HCT116 (cell line): ENCODE measurements around the gene STIM2. TPM values are rescaled to one million over a fixed set of nuclear protein-coding genes. Genes with fewer than 3 reads are reported as not detected.

Experiments used
- ATAC-seq: fragments of 200-7000 bp; cut with Tn5 transposase; 2 replicates; pipeline ENCODE4 v1.9.1; 2020; ENCODE audit warnings: mild to moderate bottlenecking, moderate library complexity
- BruUV-seq: library from RNA; stranded (reverse); fragments of 400-500 nt; replicated peaks from 2 replicates; lab custom pipeline; 2021; lab: Mats Ljungman, UMichigan
- CTCF ChIA-PET: fragments of 300-600 bp; sonication (Branson Sonifier 250); formaldehyde crosslinking; loops from one replicate; lab custom pipeline; 2021; ENCODE audit warnings: antibody characterized with exemption; lab: Charles Lee
- POLR2A ChIA-PET: fragments of 300-600, 350-600 bp; sonication (Branson Sonifier 250); formaldehyde crosslinking; loops from one replicate; lab custom pipeline; 2021; ENCODE audit warnings: antibody characterized with exemption; lab: Charles Lee
- RAD21 ChIA-PET, 2 experiments: fragments of 300-600 bp; sonication (Branson Sonifier 250); formaldehyde crosslinking; loops; one replicate each; lab custom pipeline; 2023; ENCODE audit warnings: low total read pairs in 2 of 2; ENCODE audit not compliant: uncharacterized antibody in 2 of 2, unreplicated experiment in 2 of 2, low non-redundant PET in 1 of 2; lab: Charles Lee
- DNase-seq: peaks from one replicate; pipeline ENCODE4 v3.0.0-alpha.2; 2010; ENCODE audit warnings: low read depth, low spot score
- H2AFZ ChIP-seq: fragments of 200-600 bp; shearing (Covaris generic), sonication (generic); 2 replicates; pipeline ENCODE4 v1.6.1; 2017; ENCODE audit warnings: low read depth, mixed run types, mixed read lengths, antibody characterized with exemption, low read length; ENCODE audit not compliant: poor library complexity, severe bottlenecking
- H3K27ac ChIP-seq: 2 replicates; pipeline ENCODE4 v1.5.1; 2012; ENCODE audit warnings: low read depth, low read length
- H3K27me3 ChIP-seq: fragments of 200-600 bp; sonication (generic); 2 replicates; pipeline ENCODE4 v1.6.1; 2016; ENCODE audit warnings: mixed run types, low read length, mixed read lengths; ENCODE audit not compliant: insufficient read depth
- H3K36me3 ChIP-seq, 2 experiments: fragments of 200-500 bp in 1 of 2; fragments of 200-600 bp in 1 of 2; sonication (Bioruptor generic) in 1 of 2; sonication (generic) in 1 of 2; 2 replicates each; pipeline versions ENCODE4 v1.5.1 to v1.6.1; 2014 to 2016; ENCODE audit warnings: low read length in 2 of 2, inconsistent platforms in 1 of 2, mixed read lengths in 1 of 2, mixed run types in 1 of 2; ENCODE audit not compliant: insufficient read depth in 2 of 2, control insufficient read depth in 1 of 2
- H3K4me1 ChIP-seq, 2 experiments: fragments of 200-600 bp in 1 of 2; sonication (generic) in 1 of 2; 2 replicates each; pipeline versions ENCODE4 v1.5.1 to v1.6.1; 2012 to 2017; ENCODE audit warnings: low read length in 2 of 2, inconsistent platforms in 1 of 2, mild to moderate bottlenecking in 1 of 2, mixed read lengths in 1 of 2, mixed run types in 1 of 2, moderate library complexity in 1 of 2; ENCODE audit not compliant: insufficient read depth in 2 of 2, control insufficient read depth in 1 of 2
- H3K4me2 ChIP-seq: fragments of 200-600 bp; sonication (generic); 2 replicates; pipeline ENCODE4 v1.6.1; 2017; ENCODE audit warnings: mixed run types, low read length, mixed read lengths
- H3K4me3 ChIP-seq, 2 experiments: fragments of 200-600 bp in 1 of 2; sonication (generic) in 1 of 2; replicated peaks in 1 of 2; 2 replicates each; pipeline ENCODE4 v1.5.1; 2011 to 2016; ENCODE audit warnings: low read length in 2 of 2, control low read depth in 1 of 2, low read depth in 1 of 2, mild to moderate bottlenecking in 1 of 2, mixed read lengths in 1 of 2, mixed run types in 1 of 2
- H3K79me2 ChIP-seq: fragments of 200-600 bp; sonication (generic); 2 replicates; pipeline ENCODE4 v1.6.1; 2017; ENCODE audit warnings: mild to moderate bottlenecking, mixed run types, low read length, moderate library complexity, mixed read lengths; ENCODE audit not compliant: insufficient read depth
- H3K9ac ChIP-seq: fragments of 200-600 bp; sonication (generic); 2 replicates; pipeline ENCODE4 v1.6.1; 2016; ENCODE audit warnings: low read length, mixed read lengths
- H3K9me2 ChIP-seq: fragments of 200-600 bp; sonication (generic), shearing (Covaris generic); 2 replicates; pipeline ENCODE4 v1.6.1; 2017; ENCODE audit warnings: mixed run types, mild to moderate bottlenecking, moderate library complexity; ENCODE audit not compliant: insufficient read depth
- H3K9me3 ChIP-seq, 2 experiments: fragments of 200-500 bp in 1 of 2; fragments of 200-600 bp in 1 of 2; sonication (Bioruptor generic) in 1 of 2; sonication (generic) in 1 of 2; 2 replicates each; pipeline ENCODE4 v1.6.1; 2014 to 2017; ENCODE audit warnings: low read length in 2 of 2, mixed read lengths in 2 of 2, inconsistent platforms in 1 of 2, low read depth in 1 of 2, mild to moderate bottlenecking in 1 of 2, mixed run types in 1 of 2, moderate library complexity in 1 of 2; ENCODE audit not compliant: control insufficient read depth in 1 of 2, insufficient read depth in 1 of 2
- H4K20me1 ChIP-seq: fragments of 200-600 bp; sonication (generic), shearing (Covaris generic); 2 replicates; pipeline ENCODE4 v1.6.1; 2017; ENCODE audit warnings: mixed run types, mild to moderate bottlenecking, moderate library complexity; ENCODE audit not compliant: insufficient read depth
- EGR1 ChIP-seq: IDR thresholded peaks from 2 replicates; pipeline ENCODE4 v1.6.1; 2012; ENCODE audit warnings: low read depth
- ELF1 ChIP-seq: IDR thresholded peaks from 2 replicates; pipeline ENCODE4 v1.6.1; 2012; ENCODE audit warnings: low read depth, borderline replicate concordance
- EZH2 ChIP-seq: fragments of 200-600 bp; sonication (generic); IDR thresholded peaks from 2 replicates; pipeline ENCODE4 v1.6.1; 2017; ENCODE audit warnings: antibody characterized with exemption, mixed run types
- EZH2phosphoT487 ChIP-seq: fragments of 200-600 bp; IDR thresholded peaks from 2 replicates; pipeline ENCODE4 v1.6.1; 2018; ENCODE audit warnings: antibody characterized with exemption, borderline replicate concordance
- JUND ChIP-seq: IDR thresholded peaks from 2 replicates; pipeline ENCODE4 v1.6.1; 2012
- MAX ChIP-seq: IDR thresholded peaks from 2 replicates; pipeline ENCODE4 v1.6.1; 2012
- SP1 ChIP-seq: IDR thresholded peaks from 2 replicates; pipeline ENCODE4 v1.6.1; 2012; ENCODE audit warnings: low read depth
- SRF ChIP-seq: IDR thresholded peaks from 2 replicates; pipeline ENCODE4 v1.6.1; 2012; ENCODE audit warnings: low read depth
- TCF7L2 ChIP-seq: IDR thresholded peaks from 2 replicates; pipeline ENCODE4 v1.7.0; 2011; ENCODE audit warnings: borderline replicate concordance, inconsistent platforms; ENCODE audit not compliant: insufficient read depth, insufficient read length; ENCODE audit errors: extremely low read depth
- YY1 ChIP-seq: IDR thresholded peaks from 2 replicates; pipeline ENCODE4 v1.6.1; 2011; ENCODE audit warnings: low read length, low read depth, moderate library complexity, mild to moderate bottlenecking; ENCODE audit not compliant: insufficient replicate concordance; ENCODE audit errors: extremely low read depth
- ZFX ChIP-seq: fragments of 450-650 bp; IDR thresholded peaks from 2 replicates; pipeline ENCODE4 v1.6.1; 2017
- ZNF274 ChIP-seq: fragments of 200-500 bp; sonication (Bioruptor generic); IDR thresholded peaks from 2 replicates; pipeline ENCODE4 v1.6.1; 2014; ENCODE audit warnings: mild to moderate bottlenecking, low read depth, low read length, inconsistent platforms
- intact Hi-C: fragments of 100-400 bp; cut with micrococcal nuclease; formaldehyde crosslinking; loops from 2 replicates; pipeline ENCODE4 v1.10.0; 2022
- total RNA-seq: library from RNA; stranded (reverse); gene quantifications from one replicate; pipeline ENCODE4 v1.2.1, GENCODE V29; 2021; ENCODE audit not compliant: unreplicated experiment
- TF ChIP-seq, protein P1 (sequence below): IDR thresholded peaks from 2 replicates; pipeline ENCODE4 v1.6.1; 2012
- TF ChIP-seq, protein P2 (sequence below): IDR thresholded peaks from 2 replicates; pipeline ENCODE4 v1.6.1; 2012; ENCODE audit warnings: low read depth
- TF ChIP-seq, protein P3 (sequence below), 3 experiments: fragments of 200-600 bp in 1 of 3; sonication (generic) in 1 of 3; IDR thresholded peaks in 2 of 3; conservative IDR thresholded peaks in 1 of 3; 2 replicates each; pipeline ENCODE4 v1.5.1; 2012 to 2017; ENCODE audit warnings: low read depth in 2 of 3, low read length in 2 of 3, antibody characterized with exemption in 1 of 3, borderline replicate concordance in 1 of 3, control low read depth in 1 of 3, mild to moderate bottlenecking in 1 of 3, mixed read lengths in 1 of 3, mixed run types in 1 of 3, moderate library complexity in 1 of 3; ENCODE audit not compliant: insufficient read depth in 1 of 3

The STIM2 gene
- total RNA-seq, 1 experiment from 2014 or later, result 65.9 TPM

DNA sequence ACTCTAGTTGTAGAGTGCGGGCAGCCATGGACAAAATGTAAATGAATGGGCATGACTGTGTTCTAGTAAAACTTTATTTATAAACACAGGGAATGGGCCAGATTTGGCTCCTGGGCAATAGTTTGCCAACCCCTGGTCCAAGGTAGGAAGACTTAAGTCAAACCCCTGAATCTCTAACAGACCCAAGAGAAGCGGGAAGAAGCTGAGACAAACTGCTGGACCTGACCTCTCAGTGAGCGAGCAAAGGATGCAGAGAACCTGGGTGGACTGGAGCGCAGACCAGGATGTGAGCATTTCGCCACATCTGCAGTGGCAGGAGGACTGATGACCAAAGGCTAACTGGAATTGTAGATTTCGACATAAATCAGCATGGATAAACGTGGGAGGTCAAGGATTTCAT, 201.6 kb downstream of the STIM2 start:
- intact Hi-C loops, result no loop called here
- BruUV-seq, result no TSS peak

GRCh38 chr4:27066591-27066990, 205.9 kb downstream of the STIM2 start:
- no peak for DNase-seq
- Histone ChIP-seq H3K9ac (no peak overlapping the region), H3K36me3 (no peaks in the 10 kb centered on the region), H3K4me2 (no peak overlapping the region), H3K27ac (no peak overlapping the region), H3K27me3 (no peaks in the 10 kb centered on the region), H4K20me1 (no peaks in the 10 kb centered on the region), H3K4me3 (no peak overlapping the region), H3K4me1 (no peaks in the 10 kb centered on the region), H3K9me2 (no peaks in the 10 kb centered on the region), H3K9me3 (no peaks in the 10 kb centered on the region), H3K79me2 (no peaks in the 10 kb centered on the region), H2AFZ (no peak overlapping the region)
- CTCF ChIA-PET, result no interaction called here
- no TSS peak for BruUV-seq
- RAD21 ChIA-PET, result no interaction called here
- intact Hi-C loops, result no loop called here
- POLR2A ChIA-PET, result no interaction called here
- ATAC-seq, result no peak
- TF ChIP-seq TCF7L2 (no peak), MAX (no peak), ELF1 (no peak), EGR1 (no peak), SP1 (no peak), SRF (no peak), ZNF274 (no peak), YY1 (no peak), EZH2phosphoT487 (no peak), ZFX (no peak)
- TF ChIP-seq, protein P1, sequence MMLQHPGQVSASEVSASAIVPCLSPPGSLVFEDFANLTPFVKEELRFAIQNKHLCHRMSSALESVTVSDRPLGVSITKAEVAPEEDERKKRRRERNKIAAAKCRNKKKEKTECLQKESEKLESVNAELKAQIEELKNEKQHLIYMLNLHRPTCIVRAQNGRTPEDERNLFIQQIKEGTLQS, result no peak
- TF ChIP-seq, protein P2, sequence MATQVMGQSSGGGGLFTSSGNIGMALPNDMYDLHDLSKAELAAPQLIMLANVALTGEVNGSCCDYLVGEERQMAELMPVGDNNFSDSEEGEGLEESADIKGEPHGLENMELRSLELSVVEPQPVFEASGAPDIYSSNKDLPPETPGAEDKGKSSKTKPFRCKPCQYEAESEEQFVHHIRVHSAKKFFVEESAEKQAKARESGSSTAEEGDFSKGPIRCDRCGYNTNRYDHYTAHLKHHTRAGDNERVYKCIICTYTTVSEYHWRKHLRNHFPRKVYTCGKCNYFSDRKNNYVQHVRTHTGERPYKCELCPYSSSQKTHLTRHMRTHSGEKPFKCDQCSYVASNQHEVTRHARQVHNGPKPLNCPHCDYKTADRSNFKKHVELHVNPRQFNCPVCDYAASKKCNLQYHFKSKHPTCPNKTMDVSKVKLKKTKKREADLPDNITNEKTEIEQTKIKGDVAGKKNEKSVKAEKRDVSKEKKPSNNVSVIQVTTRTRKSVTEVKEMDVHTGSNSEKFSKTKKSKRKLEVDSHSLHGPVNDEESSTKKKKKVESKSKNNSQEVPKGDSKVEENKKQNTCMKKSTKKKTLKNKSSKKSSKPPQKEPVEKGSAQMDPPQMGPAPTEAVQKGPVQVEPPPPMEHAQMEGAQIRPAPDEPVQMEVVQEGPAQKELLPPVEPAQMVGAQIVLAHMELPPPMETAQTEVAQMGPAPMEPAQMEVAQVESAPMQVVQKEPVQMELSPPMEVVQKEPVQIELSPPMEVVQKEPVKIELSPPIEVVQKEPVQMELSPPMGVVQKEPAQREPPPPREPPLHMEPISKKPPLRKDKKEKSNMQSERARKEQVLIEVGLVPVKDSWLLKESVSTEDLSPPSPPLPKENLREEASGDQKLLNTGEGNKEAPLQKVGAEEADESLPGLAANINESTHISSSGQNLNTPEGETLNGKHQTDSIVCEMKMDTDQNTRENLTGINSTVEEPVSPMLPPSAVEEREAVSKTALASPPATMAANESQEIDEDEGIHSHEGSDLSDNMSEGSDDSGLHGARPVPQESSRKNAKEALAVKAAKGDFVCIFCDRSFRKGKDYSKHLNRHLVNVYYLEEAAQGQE, result no peak

More for the DNA sequence above, 201.6 kb downstream of the STIM2 start:
- RAD21 ChIA-PET, result no interaction called here
- Histone ChIP-seq H2AFZ (no peak overlapping the region), H3K9ac (no peak overlapping the region), H4K20me1 (no peaks in the 10 kb centered on the region), H3K27ac (no peak overlapping the region), H3K9me2 (no peaks in the 10 kb centered on the region), H3K27me3 (no peaks in the 10 kb centered on the region), H3K4me1 (no peaks in the 10 kb centered on the region), H3K4me3 (no peak overlapping the region), H3K4me2 (no peak overlapping the region), H3K79me2 (no peaks in the 10 kb centered on the region), H3K36me3 (no peaks in the 10 kb centered on the region), H3K9me3 (no peaks in the 10 kb centered on the region)
- DNase-seq, result no peak
- ATAC-seq, result no peak
- POLR2A ChIA-PET, result no interaction called here
- CTCF ChIA-PET, result no interaction called here
- TF ChIP-seq TCF7L2, result no peak
- no peak for TF ChIP-seq JUND
- TF ChIP-seq, protein P3, sequence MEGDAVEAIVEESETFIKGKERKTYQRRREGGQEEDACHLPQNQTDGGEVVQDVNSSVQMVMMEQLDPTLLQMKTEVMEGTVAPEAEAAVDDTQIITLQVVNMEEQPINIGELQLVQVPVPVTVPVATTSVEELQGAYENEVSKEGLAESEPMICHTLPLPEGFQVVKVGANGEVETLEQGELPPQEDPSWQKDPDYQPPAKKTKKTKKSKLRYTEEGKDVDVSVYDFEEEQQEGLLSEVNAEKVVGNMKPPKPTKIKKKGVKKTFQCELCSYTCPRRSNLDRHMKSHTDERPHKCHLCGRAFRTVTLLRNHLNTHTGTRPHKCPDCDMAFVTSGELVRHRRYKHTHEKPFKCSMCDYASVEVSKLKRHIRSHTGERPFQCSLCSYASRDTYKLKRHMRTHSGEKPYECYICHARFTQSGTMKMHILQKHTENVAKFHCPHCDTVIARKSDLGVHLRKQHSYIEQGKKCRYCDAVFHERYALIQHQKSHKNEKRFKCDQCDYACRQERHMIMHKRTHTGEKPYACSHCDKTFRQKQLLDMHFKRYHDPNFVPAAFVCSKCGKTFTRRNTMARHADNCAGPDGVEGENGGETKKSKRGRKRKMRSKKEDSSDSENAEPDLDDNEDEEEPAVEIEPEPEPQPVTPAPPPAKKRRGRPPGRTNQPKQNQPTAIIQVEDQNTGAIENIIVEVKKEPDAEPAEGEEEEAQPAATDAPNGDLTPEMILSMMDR (IDR thresholded peaks at IDR 0.05 in 2 of 3, conservative IDR thresholded peaks at IDR 0.05 in 1 of 3; ENCODE audit: borderline replicate concordance in 1 of 3, insufficient read depth in 1 of 3, low read depth in 2 of 3, low read length in 2 of 3), result no peak
- no peak for TF ChIP-seq EZH2
